PFSK-1 (cell line): ENCODE measurements around the gene SAMD10.

Experiments
- POLR2AphosphoS5 ChIP-seq: IDR thresholded peaks from 2 replicates; pipeline ENCODE4 v1.6.1; 2012; ENCODE audit warnings: low read depth, mild to moderate bottlenecking, control low read depth, low read length, moderate library complexity
- REST ChIP-seq, 2 experiments: IDR thresholded peaks; 2 replicates each; pipeline versions ENCODE4 v1.6.1 to v1.8.0; 2011 to 2012; ENCODE audit warnings: low read depth in 2 of 2, low read length in 2 of 2, control low read depth in 1 of 2, inconsistent platforms in 1 of 2, mild to moderate bottlenecking in 1 of 2, moderate library complexity in 1 of 2; ENCODE audit not compliant: insufficient read depth in 1 of 2
- TAF1 ChIP-seq: IDR thresholded peaks from 2 replicates; pipeline ENCODE4 v1.6.1; 2012; ENCODE audit warnings: low read length, control low read depth, borderline replicate concordance; ENCODE audit not compliant: insufficient read depth

DNA sequence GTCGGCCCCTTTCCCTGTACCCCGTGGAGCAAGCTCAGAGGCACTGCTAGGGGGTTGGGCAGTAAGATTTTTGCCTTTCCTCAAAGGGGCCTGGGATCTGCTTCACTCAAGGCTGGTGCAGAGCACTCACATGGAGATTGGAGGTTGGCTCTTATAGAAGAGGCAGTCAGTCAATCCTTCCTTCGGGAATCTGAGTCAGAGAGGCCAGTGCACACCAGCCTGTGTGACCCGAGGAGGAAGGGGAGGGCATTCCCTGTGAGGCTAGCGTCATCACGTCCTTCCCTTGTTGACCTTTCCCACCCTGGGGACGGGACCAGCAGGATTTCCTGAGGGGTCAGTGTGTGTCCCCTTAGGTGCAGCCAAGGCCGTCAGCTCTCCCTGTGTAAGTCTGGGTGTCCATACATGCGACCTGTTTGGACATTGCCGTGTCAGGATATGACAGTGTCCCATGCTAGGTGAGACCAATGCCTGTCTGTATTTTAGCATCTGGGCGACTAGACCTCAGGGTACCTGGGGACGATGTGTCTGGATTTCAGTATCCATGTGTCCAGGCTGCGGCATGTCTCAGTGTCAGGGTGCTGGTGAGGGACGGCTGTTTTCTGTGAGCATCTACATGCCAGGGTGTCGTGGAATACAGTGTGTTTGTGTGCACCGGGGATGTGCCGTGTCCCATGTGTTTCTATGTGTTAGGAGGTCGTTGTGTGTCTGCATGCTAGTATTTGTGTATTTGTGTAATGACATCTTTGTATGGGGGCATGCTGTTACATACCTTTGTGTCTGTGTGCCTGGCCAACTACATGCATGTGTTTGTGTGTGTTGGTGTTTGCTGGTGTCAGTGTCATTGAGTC is 6.9 kb downstream of the SAMD10 start:
- TF ChIP-seq POLR2AphosphoS5, result no peak
- no peak for TF ChIP-seq REST (IDR thresholded peaks at IDR 0.05; ENCODE audit: insufficient read depth in 1 of 2, low read depth in 2 of 2, low read length in 2 of 2)
- TF ChIP-seq TAF1, result no peak
